ENCODE results near the gene KCNG1.

Gene KCNG1

DNA sequence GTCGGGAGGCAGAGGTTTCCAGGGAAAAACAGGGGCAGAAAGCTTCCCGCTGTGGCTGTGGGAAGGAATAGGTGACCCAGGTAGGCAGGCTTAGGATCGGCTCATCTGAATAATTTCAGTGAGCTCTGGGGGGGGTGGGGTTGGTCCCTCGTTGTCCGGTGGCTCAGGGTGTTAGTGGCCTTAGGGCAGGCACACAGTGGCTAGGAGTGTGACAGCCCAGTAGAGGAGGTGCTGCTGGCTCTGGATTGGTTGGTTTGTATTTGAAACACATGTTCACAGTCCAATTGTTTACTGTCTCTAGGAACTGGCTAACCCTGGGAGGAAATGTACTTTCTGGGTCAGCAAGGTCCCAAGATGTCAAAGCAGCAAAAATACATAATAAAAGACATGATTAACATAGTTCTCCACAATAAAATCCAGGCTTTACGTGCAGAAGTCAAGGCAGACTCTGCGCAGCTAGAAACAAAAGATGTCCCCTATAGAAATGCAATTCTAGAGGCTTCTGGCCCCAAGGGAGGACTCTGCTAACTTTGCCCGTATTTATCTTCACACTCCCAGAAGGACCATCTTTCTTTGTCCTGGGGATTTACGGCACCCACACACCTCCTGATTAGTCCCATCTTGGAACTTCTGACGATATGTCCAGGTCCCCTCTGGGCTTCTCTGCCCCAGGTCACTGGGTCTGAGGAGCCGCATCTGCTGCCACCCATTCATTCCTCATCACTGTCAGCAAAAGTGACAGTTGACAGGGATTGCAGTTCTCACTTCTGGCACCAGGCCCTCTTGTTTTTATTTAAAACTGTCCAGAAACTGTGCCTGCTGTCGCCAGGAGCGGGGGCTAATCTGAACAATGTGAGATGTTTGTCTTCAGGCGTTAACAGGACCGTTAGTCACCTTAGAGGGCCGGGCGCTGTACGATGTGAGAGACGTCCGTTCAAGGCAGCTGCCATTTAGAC is 45.6 kb downstream of the KCNG1 start:
- Histone ChIP-seq H3F3A (ENCODE audit: low read depth) (no peaks in the 10 kb centered on the region), H3K36me3 (ENCODE audit: insufficient read depth, low read length) (no peaks in the 10 kb centered on the region), H3K4me3 (ENCODE audit: low read length, poor library complexity, severe bottlenecking) (no peak overlapping the region), H3K4me2 (ENCODE audit: low read depth, low read length, poor library complexity, severe bottlenecking) (no peak overlapping the region), H2AFZ (ENCODE audit: low read length) (0 out of 2 replicates have a peak overlapping the region, but pooled peaks have one; percentile 36), H3K9ac (ENCODE audit: low read depth, low read length, poor library complexity, severe bottlenecking) (no peak overlapping the region), H3K9me3 (ENCODE audit: insufficient read depth, low read depth, low read length) (no peaks in the 10 kb centered on the region), H3K79me2 (ENCODE audit: insufficient read depth, low read length) (no peaks in the 10 kb centered on the region), H3K27me3 (ENCODE audit: insufficient read depth, low read length, poor library complexity, severe bottlenecking) (no peaks in the 10 kb centered on the region), H4K20me1 (ENCODE audit: insufficient read depth, low read length, poor library complexity, severe bottlenecking) (no peaks in the 10 kb centered on the region), H3K4me1 (ENCODE audit: insufficient read depth, low read length, poor library complexity, severe bottlenecking) (no peaks in the 10 kb centered on the region), H3K9me2 (replicated peaks; ENCODE audit: low read depth, low read length) (no peaks in the 10 kb centered on the region)
- TF ChIP-seq EZH2phosphoT487 (IDR thresholded peaks at IDR 0.05; ENCODE audit: borderline replicate concordance), result no peak
- TF ChIP-seq, protein P1, sequence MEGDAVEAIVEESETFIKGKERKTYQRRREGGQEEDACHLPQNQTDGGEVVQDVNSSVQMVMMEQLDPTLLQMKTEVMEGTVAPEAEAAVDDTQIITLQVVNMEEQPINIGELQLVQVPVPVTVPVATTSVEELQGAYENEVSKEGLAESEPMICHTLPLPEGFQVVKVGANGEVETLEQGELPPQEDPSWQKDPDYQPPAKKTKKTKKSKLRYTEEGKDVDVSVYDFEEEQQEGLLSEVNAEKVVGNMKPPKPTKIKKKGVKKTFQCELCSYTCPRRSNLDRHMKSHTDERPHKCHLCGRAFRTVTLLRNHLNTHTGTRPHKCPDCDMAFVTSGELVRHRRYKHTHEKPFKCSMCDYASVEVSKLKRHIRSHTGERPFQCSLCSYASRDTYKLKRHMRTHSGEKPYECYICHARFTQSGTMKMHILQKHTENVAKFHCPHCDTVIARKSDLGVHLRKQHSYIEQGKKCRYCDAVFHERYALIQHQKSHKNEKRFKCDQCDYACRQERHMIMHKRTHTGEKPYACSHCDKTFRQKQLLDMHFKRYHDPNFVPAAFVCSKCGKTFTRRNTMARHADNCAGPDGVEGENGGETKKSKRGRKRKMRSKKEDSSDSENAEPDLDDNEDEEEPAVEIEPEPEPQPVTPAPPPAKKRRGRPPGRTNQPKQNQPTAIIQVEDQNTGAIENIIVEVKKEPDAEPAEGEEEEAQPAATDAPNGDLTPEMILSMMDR (conservative IDR thresholded peaks at IDR 0.05; ENCODE audit: low read length), result no peak

DNA sequence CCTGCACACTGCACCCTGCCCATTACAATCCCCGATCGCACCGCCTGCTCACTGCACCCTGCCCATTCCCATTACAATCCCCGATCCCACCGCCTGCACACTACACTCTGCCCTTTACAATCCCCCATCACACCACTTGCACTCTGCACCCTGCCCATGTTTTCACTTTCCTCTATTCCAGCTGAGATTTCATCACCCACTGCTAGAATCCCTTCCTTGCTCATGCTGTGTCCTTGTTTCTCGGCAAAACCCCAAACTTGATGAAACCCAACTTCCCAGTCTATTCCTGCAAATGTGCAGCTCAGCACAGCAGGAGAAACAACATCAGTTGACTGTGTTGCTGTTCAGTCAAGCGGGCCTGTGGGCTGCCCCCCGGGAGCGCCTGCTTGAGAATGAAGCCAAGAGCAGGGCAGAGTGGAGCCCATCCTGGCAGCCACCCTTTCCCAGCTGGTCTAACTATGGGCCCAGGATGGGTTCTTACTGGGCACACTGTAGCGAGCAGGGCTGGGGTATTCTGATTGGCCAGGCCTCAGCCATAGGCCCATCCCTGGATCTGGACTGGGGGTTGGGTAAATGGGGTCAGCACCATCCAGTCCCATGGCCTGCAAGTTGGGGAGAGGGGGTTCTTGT is 47.1 kb downstream of the KCNG1 start:
- Histone ChIP-seq H3K4me1 (ENCODE audit: insufficient read depth, low read length, poor library complexity, severe bottlenecking) (no peaks in the 10 kb centered on the region), H3K79me2 (ENCODE audit: insufficient read depth, low read length) (no peaks in the 10 kb centered on the region), H3F3A (ENCODE audit: low read depth) (no peaks in the 10 kb centered on the region), H3K9me3 (ENCODE audit: insufficient read depth, low read depth, low read length) (no peaks in the 10 kb centered on the region), H3K9me2 (replicated peaks; ENCODE audit: low read depth, low read length) (no peaks in the 10 kb centered on the region), H3K36me3 (ENCODE audit: insufficient read depth, low read length) (no peaks in the 10 kb centered on the region), H3K9ac (ENCODE audit: low read depth, low read length, poor library complexity, severe bottlenecking) (no peak overlapping the region), H3K4me2 (ENCODE audit: low read depth, low read length, poor library complexity, severe bottlenecking) (no peak overlapping the region), H3K27me3 (ENCODE audit: insufficient read depth, low read length, poor library complexity, severe bottlenecking) (no peaks in the 10 kb centered on the region), H4K20me1 (ENCODE audit: insufficient read depth, low read length, poor library complexity, severe bottlenecking) (no peaks in the 10 kb centered on the region), H3K4me3 (ENCODE audit: low read length, poor library complexity, severe bottlenecking) (no peak overlapping the region), H2AFZ (ENCODE audit: low read length) (no peak overlapping the region)
- TF ChIP-seq, protein P1 (conservative IDR thresholded peaks at IDR 0.05; ENCODE audit: low read length), result no peak
- TF ChIP-seq EZH2phosphoT487 (IDR thresholded peaks at IDR 0.05; ENCODE audit: borderline replicate concordance), result no peak

DNA sequence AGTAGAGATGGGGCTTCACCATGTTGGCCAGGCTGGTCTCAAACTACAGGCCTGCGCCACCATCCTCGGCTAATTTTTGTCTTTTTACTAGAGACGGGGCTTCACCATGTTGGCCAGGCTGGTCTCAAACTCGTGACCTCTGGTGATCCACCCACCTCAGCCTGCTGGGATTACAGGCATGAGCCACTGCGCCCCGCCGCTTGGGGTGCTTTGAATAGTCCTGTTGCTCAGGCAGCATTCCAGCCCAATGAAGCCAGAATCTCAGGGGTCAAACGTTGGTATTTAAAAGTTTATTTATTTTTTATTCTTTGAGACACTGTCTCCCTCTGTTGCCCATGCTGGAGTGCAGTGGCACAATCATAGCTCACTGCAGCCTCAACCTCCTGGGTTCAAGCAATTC is 53.0 kb downstream of the KCNG1 start:
- H4K20me1 ChIP-seq (ENCODE audit: insufficient read depth, low read length, poor library complexity, severe bottlenecking), result no peaks in the 10 kb centered on the region
- no peaks in the 10 kb centered on the region for H3K79me2 ChIP-seq (ENCODE audit: insufficient read depth, low read length)
- H3K4me1 ChIP-seq (ENCODE audit: insufficient read depth, low read length, poor library complexity, severe bottlenecking), result no peaks in the 10 kb centered on the region
- no peak overlapping the region for H2AFZ ChIP-seq (ENCODE audit: low read length)
- no peaks in the 10 kb centered on the region for H3K36me3 ChIP-seq (ENCODE audit: insufficient read depth, low read length)
- no peak overlapping the region for H3K4me2 ChIP-seq (ENCODE audit: low read depth, low read length, poor library complexity, severe bottlenecking)
- H3K4me3 ChIP-seq (ENCODE audit: low read length, poor library complexity, severe bottlenecking), result no peak overlapping the region
- no peaks in the 10 kb centered on the region for H3K9me2 ChIP-seq (replicated peaks; ENCODE audit: low read depth, low read length)
- no peaks in the 10 kb centered on the region for H3F3A ChIP-seq (ENCODE audit: low read depth)
- no peak for TF ChIP-seq EZH2phosphoT487 (IDR thresholded peaks at IDR 0.05; ENCODE audit: borderline replicate concordance)
- TF ChIP-seq, protein P1 (conservative IDR thresholded peaks at IDR 0.05; ENCODE audit: low read length), result no peak
- no peaks in the 10 kb centered on the region for H3K27me3 ChIP-seq (ENCODE audit: insufficient read depth, low read length, poor library complexity, severe bottlenecking)
- H3K9me3 ChIP-seq (ENCODE audit: insufficient read depth, low read depth, low read length), result no peaks in the 10 kb centered on the region
- H3K9ac ChIP-seq (ENCODE audit: low read depth, low read length, poor library complexity, severe bottlenecking), result no peak overlapping the region
